Measurements from ENCODE around the gene UGGT2. TPM values are rescaled to one million over a fixed set of nuclear protein-coding genes. Genes with fewer than 3 reads are reported as not detected.
"Not testable (repeated sequence)": the region's sequence is repeated elsewhere in the genome, so short reads cannot be mapped to it uniquely, and the experiment has no call there.

UGGT2 gene
- total RNA-seq, 1 donor from 2014 or later = 33.4 TPM

- Histone ChIP-seq H3K4me1 (no peaks in the 10 kb centered on the region), H3K36me3 (peaks cover 0 to 24% of the 10 kb centered on the region in 2 donors), H3K4me3 (no peak overlapping the region), H3K27me3 (no peaks in the 10 kb centered on the region), H3K9me3 (no peaks in the 10 kb centered on the region), H3K27ac (no peak overlapping the region)
- no peak for DNase-seq (ENCODE audit: extremely low spot score in 2 of 2)
- TF ChIP-seq POLR2A (IDR thresholded peaks at IDR 0.05) (no peak), CTCF (IDR thresholded peaks at IDR 0.05) (no peak), POLR2AphosphoS5 (IDR thresholded peaks at IDR 0.05; ENCODE audit: insufficient read depth in 1 of 2, low read depth in 1 of 2) (no peak)
- intact Hi-C loops (cut with DNase I) = no loop called here
Measured at GRCh38 chr13:95931300-95932025, 121.7 kb downstream of the UGGT2 start.

- Histone ChIP-seq H3K36me3 (peaks cover 0 to 3% of the 10 kb centered on the region in 2 donors), H3K27me3 (no peaks in the 10 kb centered on the region), H3K27ac (no peak overlapping the region), H3K4me1 (no peaks in the 10 kb centered on the region), H3K4me3 (no peak overlapping the region), H3K9me3 (no peaks in the 10 kb centered on the region)
- no peak for TF ChIP-seq CTCF (IDR thresholded peaks at IDR 0.05)
- TF ChIP-seq POLR2A (IDR thresholded peaks at IDR 0.05) = no peak
- no peak for TF ChIP-seq POLR2AphosphoS5 (IDR thresholded peaks at IDR 0.05; ENCODE audit: insufficient read depth in 1 of 2, low read depth in 1 of 2)
- intact Hi-C loops (cut with DNase I) = no loop called here
- DNase-seq (ENCODE audit: extremely low spot score in 2 of 2) = no peak
Measured at GRCh38 chr13:95929430-95929829, 123.8 kb downstream of the UGGT2 start.

- H3K36me3 ChIP-seq; H3K4me3 ChIP-seq; intact Hi-C loops (cut with DNase I); H3K27me3 ChIP-seq; H3K4me1 ChIP-seq; DNase-seq (ENCODE audit: extremely low spot score in 2 of 2); H3K9me3 ChIP-seq; H3K27ac ChIP-seq: not testable (repeated sequence)
Measured at GRCh38 chr13:95928367-95928906, 124.8 kb downstream of the UGGT2 start.

- H3K27ac ChIP-seq = no peak overlapping the region
- H3K36me3 ChIP-seq = peaks cover 0 to 3% of the 10 kb centered on the region in 2 donors
- no peaks in the 10 kb centered on the region for H3K4me1 ChIP-seq
- intact Hi-C loops (cut with DNase I) = no loop called here
- no peaks in the 10 kb centered on the region for H3K9me3 ChIP-seq
- H3K4me3 ChIP-seq = no peak overlapping the region
- no peaks in the 10 kb centered on the region for H3K27me3 ChIP-seq
- TF ChIP-seq POLR2A (IDR thresholded peaks at IDR 0.05) (no peak), CTCF (IDR thresholded peaks at IDR 0.05) (no peak), POLR2AphosphoS5 (IDR thresholded peaks at IDR 0.05; ENCODE audit: insufficient read depth in 1 of 2, low read depth in 1 of 2) (no peak)
- no peak for DNase-seq (ENCODE audit: extremely low spot score in 2 of 2)
Measured at GRCh38 chr13:95926231-95926630, 127.0 kb downstream of the UGGT2 start.

GRCh38 chr13:95924389-95924994, 128.7 kb downstream of the UGGT2 start:
- no peaks in the 10 kb centered on the region for H3K9me3 ChIP-seq
- H3K4me3 ChIP-seq = no peak overlapping the region
- H3K4me1 ChIP-seq = no peaks in the 10 kb centered on the region
- intact Hi-C loops (cut with DNase I) = no loop called here
- no peak for DNase-seq (ENCODE audit: extremely low spot score in 2 of 2)
- H3K36me3 ChIP-seq = no peaks in the 10 kb centered on the region
- no peaks in the 10 kb centered on the region for H3K27me3 ChIP-seq
- TF ChIP-seq POLR2A (IDR thresholded peaks at IDR 0.05) = no peak
- TF ChIP-seq POLR2AphosphoS5 (IDR thresholded peaks at IDR 0.05; ENCODE audit: insufficient read depth in 1 of 2, low read depth in 1 of 2) = no peak
- no peak for TF ChIP-seq CTCF (IDR thresholded peaks at IDR 0.05)
- H3K27ac ChIP-seq = no peak overlapping the region
